H1 (cell line): Measurements from ENCODE around the gene AKAP12. TPM values are rescaled to one million over a fixed set of nuclear protein-coding genes. Genes with fewer than 3 reads are reported as not detected.

Source experiments
- CTCF ChIA-PET: fragments of 300-600 bp; sonication (Branson Sonifier 250); formaldehyde crosslinking; loops from one replicate; lab custom pipeline; 2021; ENCODE audit not compliant: partially characterized antibody; lab: Charles Lee
- POLR2A ChIA-PET: fragments of 300-600 bp; sonication (Branson Sonifier 250); formaldehyde crosslinking; loops from one replicate; lab custom pipeline; 2021; ENCODE audit warnings: inconsistent platforms; ENCODE audit not compliant: partially characterized antibody; lab: Charles Lee
- DNase-seq, 2 experiments: peaks; one replicate each; pipeline versions ENCODE4 v3.0.0 to v3.0.0-alpha.2; 2010 to 2022; ENCODE audit warnings: low spot score in 2 of 2, low read depth in 1 of 2, mixed read lengths in 1 of 2
- FAIRE-seq: peaks from 2 replicates; lab custom pipeline; 2011; peaks lifted over from hg19 to GRCh38; lab: Jason Lieb, UNC
- H2AFZ ChIP-seq: 2 replicates; pipeline ENCODE4 v1.8.1; 2012; ENCODE audit warnings: low read length, inconsistent platforms
- H2AK5ac ChIP-seq: 2 replicates; pipeline ENCODE4 v1.6.1; 2013; ENCODE audit warnings: low read depth, low read length
- H2BK120ac ChIP-seq: replicated peaks from 2 replicates; pipeline ENCODE3; 2013; ENCODE audit warnings: low read depth, low read length, inconsistent platforms
- H2BK12ac ChIP-seq: 2 replicates; pipeline ENCODE4 v1.6.1; 2013; ENCODE audit warnings: low read depth, low read length
- H2BK15ac ChIP-seq: 2 replicates; pipeline ENCODE4 v1.6.1; 2013; ENCODE audit warnings: low read length
- H2BK20ac ChIP-seq: 2 replicates; pipeline ENCODE4 v1.6.1; 2013; ENCODE audit warnings: low read length
- H2BK5ac ChIP-seq: 2 replicates; pipeline ENCODE4 v1.6.1; 2013; ENCODE audit warnings: low read depth, low read length
- H3K14ac ChIP-seq: 2 replicates; pipeline ENCODE4 v1.6.1; 2013; ENCODE audit warnings: inconsistent platforms; ENCODE audit not compliant: insufficient read length
- H3K18ac ChIP-seq: 2 replicates; pipeline ENCODE4 v1.6.1; 2013; ENCODE audit warnings: low read length; ENCODE audit errors: extremely low read depth
- H3K23ac ChIP-seq: 2 replicates; pipeline ENCODE4 v1.6.1; 2013; ENCODE audit warnings: inconsistent platforms; ENCODE audit not compliant: insufficient read length
- H3K23me2 ChIP-seq: 2 replicates; pipeline ENCODE4 v1.6.1; 2013; ENCODE audit warnings: low read depth, low read length
- H3K27ac ChIP-seq: 2 replicates; pipeline ENCODE4 v1.6.1; 2011; ENCODE audit warnings: low read depth, low read length, inconsistent platforms
- H3K27me3 ChIP-seq, 4 experiments: replicated peaks in 1 of 4; 1 replicate in 1 of 4; 2 replicates in 3 of 4; pipeline versions ENCODE4 v1.6.1 to v1.8.1; 2011 to 2013; ENCODE audit warnings: low read length in 3 of 4, mild to moderate bottlenecking in 3 of 4, inconsistent platforms in 2 of 4, mixed read lengths in 2 of 4, moderate library complexity in 1 of 4; ENCODE audit not compliant: control insufficient read depth in 3 of 4, insufficient read depth in 3 of 4; ENCODE audit errors: extremely low read depth in 1 of 4
- H3K36me3 ChIP-seq, 4 experiments: 2 replicates each; pipeline versions ENCODE4 v1.6.1 to v1.8.1; 2011 to 2013; ENCODE audit warnings: mild to moderate bottlenecking in 4 of 4, low read length in 3 of 4, moderate library complexity in 2 of 4, control low read depth in 1 of 4, inconsistent platforms in 1 of 4; ENCODE audit not compliant: insufficient read depth in 4 of 4, control insufficient read depth in 2 of 4
- H3K4ac ChIP-seq: replicated peaks from 2 replicates; pipeline ENCODE3; 2013; ENCODE audit warnings: low read length, low read depth, mixed read lengths, inconsistent platforms; ENCODE audit not compliant: insufficient read length
- H3K4me1 ChIP-seq, 4 experiments: replicated peaks in 1 of 4; 1 replicate in 1 of 4; 2 replicates in 3 of 4; pipeline versions ENCODE4 v1.6.1 to v1.8.1; 2011 to 2013; ENCODE audit warnings: low read length in 3 of 4, inconsistent platforms in 2 of 4, mixed read lengths in 1 of 4; ENCODE audit not compliant: insufficient read depth in 4 of 4, control insufficient read depth in 3 of 4
- H3K4me2 ChIP-seq, 2 experiments: 2 replicates each; pipeline versions ENCODE4 v1.6.1 to v1.8.1; 2011 to 2013; ENCODE audit warnings: low read depth in 2 of 2, low read length in 2 of 2, control low read depth in 1 of 2, inconsistent platforms in 1 of 2, mild to moderate bottlenecking in 1 of 2; ENCODE audit not compliant: insufficient read depth in 1 of 2
- H3K4me3 ChIP-seq, 4 experiments: fragments of 200-600, 300-600 bp in 1 of 4; sonication (generic), shearing (Covaris generic), sonication (Bioruptor Twin) in 1 of 4; 2 replicates each; pipeline versions ENCODE4 v1.5.1 to v1.8.1; 2011 to 2016; ENCODE audit warnings: low read length in 4 of 4, low read depth in 3 of 4, control low read depth in 2 of 4, inconsistent platforms in 2 of 4, mild to moderate bottlenecking in 2 of 4, mixed read lengths in 1 of 4, moderate library complexity in 1 of 4; ENCODE audit not compliant: insufficient read depth in 2 of 4; ENCODE audit errors: extremely low read depth in 1 of 4
- H3K56ac ChIP-seq: replicated peaks from 2 replicates; pipeline ENCODE3; 2013; ENCODE audit warnings: low read depth, mild to moderate bottlenecking, mixed read lengths, low read length, inconsistent platforms; ENCODE audit not compliant: insufficient read length
- H3K79me1 ChIP-seq: 2 replicates; pipeline ENCODE4 v1.6.1; 2013; ENCODE audit warnings: low read depth, low read length, control low read depth
- H3K79me2 ChIP-seq, 2 experiments: 2 replicates each; pipeline versions ENCODE4 v1.6.1 to v1.8.1; 2012 to 2013; ENCODE audit warnings: low read length in 2 of 2, mild to moderate bottlenecking in 2 of 2, inconsistent platforms in 1 of 2; ENCODE audit not compliant: insufficient read depth in 2 of 2, control insufficient read depth in 1 of 2
- H3K9ac ChIP-seq, 4 experiments: replicated peaks in 1 of 4; 1 replicate in 1 of 4; 2 replicates in 3 of 4; pipeline versions ENCODE4 v1.6.1 to v1.8.1; 2011 to 2013; ENCODE audit warnings: low read depth in 3 of 4, low read length in 3 of 4, control low read depth in 2 of 4, mild to moderate bottlenecking in 2 of 4, moderate library complexity in 2 of 4, inconsistent platforms in 1 of 4; ENCODE audit errors: extremely low read depth in 1 of 4
- H3K9me3 ChIP-seq, 2 experiments: 2 replicates each; pipeline versions ENCODE4 v1.6.1 to v1.8.1; 2012 to 2013; ENCODE audit warnings: mild to moderate bottlenecking in 2 of 2, moderate library complexity in 2 of 2, control low read depth in 1 of 2, inconsistent platforms in 1 of 2, low read depth in 1 of 2, low read length in 1 of 2, mixed read lengths in 1 of 2; ENCODE audit not compliant: insufficient read depth in 2 of 2
- H4K20me1 ChIP-seq, 2 experiments: replicated peaks in 1 of 2; 2 replicates each; pipeline versions ENCODE3 to v1.8.1; 2011 to 2013; ENCODE audit warnings: inconsistent platforms in 2 of 2, low read length in 2 of 2, mild to moderate bottlenecking in 1 of 2; ENCODE audit not compliant: insufficient read depth in 2 of 2, control insufficient read depth in 1 of 2
- H4K5ac ChIP-seq: 2 replicates; pipeline ENCODE4 v1.6.1; 2013; ENCODE audit warnings: low read length, low read depth, mixed read lengths, inconsistent platforms; ENCODE audit not compliant: insufficient read length
- H4K8ac ChIP-seq: 2 replicates; pipeline ENCODE4 v1.8.0; 2013; ENCODE audit warnings: mild to moderate bottlenecking, moderate library complexity, low read length, inconsistent platforms; ENCODE audit not compliant: insufficient read depth; ENCODE audit errors: extremely low read depth
- H4K91ac ChIP-seq: replicated peaks from 2 replicates; pipeline ENCODE3; 2013; ENCODE audit warnings: low read length, mixed read lengths, inconsistent platforms; ENCODE audit not compliant: insufficient read length
- BRCA1 ChIP-seq: IDR thresholded peaks from 2 replicates; pipeline ENCODE4 v1.6.1; 2012; ENCODE audit warnings: low read depth, low read length, improper control_type of control experiment
- CBX8 ChIP-seq: fragments of 300-800, 300-1000 bp; sonication (generic); IDR thresholded peaks from 2 replicates; pipeline ENCODE4 v1.7.1; 2016; ENCODE audit warnings: low read depth, low read length, borderline replicate concordance
- CHD1 ChIP-seq: IDR thresholded peaks from 2 replicates; pipeline ENCODE4 v1.6.1; 2012; ENCODE audit warnings: low read depth, low read length, improper control_type of control experiment
- CREB1 ChIP-seq: IDR thresholded peaks from 2 replicates; pipeline ENCODE4 v1.6.1; 2012; ENCODE audit warnings: inconsistent platforms
- E2F6 ChIP-seq: IDR thresholded peaks from 2 replicates; pipeline ENCODE4 v1.6.1; 2012; ENCODE audit warnings: inconsistent platforms
- KDM5A ChIP-seq: fragments of 200-600 bp; IDR thresholded peaks from 2 replicates; pipeline ENCODE4 v1.7.1; 2012; ENCODE audit warnings: mild to moderate bottlenecking, low read length, inconsistent platforms, mixed read lengths
- MAFK ChIP-seq: IDR thresholded peaks from 2 replicates; pipeline ENCODE4 v1.6.1; 2012; ENCODE audit warnings: low read depth, mild to moderate bottlenecking, improper control_type of control experiment, low read length
- POLR2AphosphoS5 ChIP-seq: IDR thresholded peaks from 2 replicates; pipeline ENCODE4 v1.6.1; 2011; ENCODE audit warnings: low read depth, low read length
- POU5F1 ChIP-seq: IDR thresholded peaks from 2 replicates; pipeline ENCODE4 v1.6.1; 2011; ENCODE audit warnings: low read depth, mild to moderate bottlenecking, low read length, moderate library complexity
- RBBP5 ChIP-seq: IDR thresholded peaks from 2 replicates; pipeline ENCODE4 v1.7.1; 2012; ENCODE audit warnings: low read depth, mild to moderate bottlenecking, inconsistent platforms, low read length, moderate library complexity, borderline replicate concordance
- RFX5 ChIP-seq: IDR thresholded peaks from 2 replicates; pipeline ENCODE4 v1.6.1; 2011; ENCODE audit warnings: low read depth, low read length, improper control_type of control experiment, borderline replicate concordance
- SP1 ChIP-seq: IDR thresholded peaks from 2 replicates; pipeline ENCODE4 v1.6.1; 2011; ENCODE audit warnings: low read depth, low read length
- SP2 ChIP-seq: IDR thresholded peaks from 2 replicates; pipeline ENCODE4 v1.6.1; 2012; ENCODE audit warnings: mild to moderate bottlenecking, low read length, inconsistent platforms
- WGBS, 2 experiments: shearing (Covaris generic) in 1 of 2; methylation state at CpG; one replicate each; pipeline versions ENCODE4 v1.1.6 to v1.1.7; 2013 to 2015; ENCODE audit warnings: low lambda C conversion rate in 2 of 2, mixed read lengths in 2 of 2, inconsistent platforms in 1 of 2, low coverage in 1 of 2, missing lambda C conversion rate in 1 of 2; ENCODE audit not compliant: insufficient replicate concordance in 2 of 2, insufficient coverage in 1 of 2, insufficient read length in 1 of 2; ENCODE audit errors: extremely low coverage in 1 of 2, missing lambda C conversion rate in 1 of 2; 5-methylcytosine and 5-hydroxymethylcytosine counted together
- polyA plus RNA-seq, 7 experiments: library from polyadenylated mRNA; depleted of rRNA in 3 of 7; stranded (reverse) in 5 of 7; unstranded in 2 of 7; fragments of >200 nt in 5 of 7; fragments of 200-250 nt in 2 of 7; gene quantifications; 1 replicate in 5 of 7; 2 replicates in 1 of 7; 4 replicates in 1 of 7; pipeline versions ENCODE4 v1.2.1 to v1.2.3, GENCODE V29; 2011 to 2013; ENCODE audit warnings: missing spikeins in 2 of 7, mixed read lengths in 2 of 7
- total RNA-seq: library from RNA; stranded (reverse); fragmentation: NEBNext Ultra II Directional; extraction: Animal tissue kit (Norgen Biotek cat#: 25700); gene quantifications from 2 replicates; pipeline ENCODE4 v1.2.1, GENCODE V29; 2021

AKAP12 gene
- total and polyA plus RNA-seq, 2 of the 8 experiments (the other 6 are each of a cell fraction or from before 2014, with no cell fraction given): 14.6 to 79.2 TPM

DNA sequence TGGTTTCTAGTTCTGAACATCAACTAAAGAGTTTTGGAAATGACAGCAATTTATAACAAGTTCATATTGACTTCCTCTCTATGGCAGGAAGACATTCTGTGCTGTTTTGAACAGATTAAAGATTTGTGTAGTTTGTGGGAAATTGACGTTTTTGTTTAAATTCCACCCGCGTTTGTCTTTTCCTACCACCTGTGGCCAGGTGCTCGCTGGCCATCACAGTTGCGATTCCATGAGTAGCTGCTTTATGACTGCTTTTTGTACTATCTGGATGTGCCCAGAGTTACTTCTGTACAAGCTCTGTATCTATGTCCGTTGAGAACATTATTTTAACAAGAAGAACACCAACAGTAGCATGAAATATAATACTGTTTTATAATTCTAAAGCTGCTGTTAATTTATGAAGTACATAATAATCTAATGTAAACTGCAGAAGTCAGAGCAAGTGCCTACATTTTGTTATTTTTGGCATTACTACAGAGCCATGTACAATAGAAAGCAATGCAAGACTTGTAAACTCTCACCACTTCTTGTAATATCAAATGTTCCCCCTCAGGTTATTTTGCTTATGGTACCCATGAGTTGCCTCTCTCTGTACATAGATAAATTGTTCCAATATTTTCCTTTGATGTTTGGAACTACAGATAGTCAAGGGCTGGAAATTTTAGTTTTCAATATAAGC is 118.1 kb downstream of the AKAP12 start:
- H3K27ac ChIP-seq: no peak overlapping the region
- no peak overlapping the region for H4K91ac ChIP-seq
- no peaks in the 10 kb centered on the region for H3K23me2 ChIP-seq
- no peak overlapping the region for H2BK120ac ChIP-seq
- no peak overlapping the region for H2BK12ac ChIP-seq
- H2AK5ac ChIP-seq: no peak overlapping the region
- no peak overlapping the region for H2AFZ ChIP-seq
- H3K79me1 ChIP-seq: no peaks in the 10 kb centered on the region
- no peaks in the 10 kb centered on the region for H4K20me1 ChIP-seq
- 84% methylated on average over 6 of the region's 6 CpGs; no CpG with 5 or more reads in 1 of the 2 experiments for WGBS, 2 experiments
- no peak overlapping the region for H3K18ac ChIP-seq
- no peak overlapping the region for H3K56ac ChIP-seq
- H3K14ac ChIP-seq: no peak overlapping the region
- H2BK15ac ChIP-seq: no peak overlapping the region
- H3K4ac ChIP-seq: no peak overlapping the region
- no peak for FAIRE-seq
- peaks cover 0 to 8% (median 0%) of the 10 kb centered on the region in 4 experiments; a peak in 2 of 8 replicates for H3K36me3 ChIP-seq
- no peak overlapping the region for H4K8ac ChIP-seq
- H3K23ac ChIP-seq: no peak overlapping the region
- CTCF ChIA-PET: interaction anchor here (1.3 to 1.6 kb wide), 2 partner anchors 12 to 428 kb away, joined by 4 read pairs; no protein-coding TSS in a partner anchor
- H3K4me1 ChIP-seq: no peaks in the 10 kb centered on the region
- no peak overlapping the region for H3K4me3 ChIP-seq
- POLR2A ChIA-PET: interaction anchor here (2.0 kb wide), 1 partner anchor 32 kb away, joined by 6 read pairs; no protein-coding TSS in a partner anchor
- TF ChIP-seq RFX5 (no peak), SP1 (no peak), BRCA1 (no peak), MAFK (no peak), E2F6 (no peak), CHD1 (no peak), KDM5A (no peak), SP2 (no peak), POLR2AphosphoS5 (no peak), POU5F1 (no peak), CREB1 (no peak), CBX8 (no peak), RBBP5 (no peak)
- DNase-seq: no peak
- no peaks in the 10 kb centered on the region for H3K27me3 ChIP-seq
- no peak overlapping the region for H3K4me2 ChIP-seq
- no peak overlapping the region for H2BK5ac ChIP-seq
- no peak overlapping the region for H2BK20ac ChIP-seq
- no peaks in the 10 kb centered on the region for H3K9me3 ChIP-seq
- no peak overlapping the region for H4K5ac ChIP-seq
- no peak overlapping the region for H3K9ac ChIP-seq
- H3K79me2 ChIP-seq: no peaks in the 10 kb centered on the region
